ENCODE data around the gene TRIM72.
"Not testable (repeated sequence)": the region's sequence is repeated elsewhere in the genome, so short reads cannot be mapped to it uniquely, and the experiment has no call there.

Gene TRIM72

GRCh38 chr16:31262084-31262483 lies 48.2 kb downstream of the TRIM72 start:
- DNase-seq = no peak

- no peak for DNase-seq
Measured at GRCh38 chr16:31265329-31266245, 51.7 kb downstream of the TRIM72 start.

- DNase-seq = no peak
Measured at GRCh38 chr16:31267332-31268032, 53.6 kb downstream of the TRIM72 start.

DNA sequence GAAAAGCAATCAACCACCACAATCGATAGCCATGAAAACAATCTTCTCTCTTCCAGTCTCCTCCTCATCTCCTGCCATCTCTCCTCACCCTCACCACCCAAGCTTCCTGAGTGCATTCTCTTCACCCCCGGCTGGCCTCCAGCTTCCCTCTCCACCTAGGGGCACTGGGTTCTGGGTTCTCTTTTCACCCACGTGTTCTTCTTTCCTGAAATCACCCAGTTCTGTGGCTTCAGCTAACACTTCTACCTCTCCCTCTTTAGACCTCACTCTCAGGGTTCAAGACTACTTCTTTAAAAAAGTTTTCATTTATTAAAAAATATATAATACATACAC lies 54.1 kb downstream of the TRIM72 start:
- DNase-seq = no peak

DNA sequence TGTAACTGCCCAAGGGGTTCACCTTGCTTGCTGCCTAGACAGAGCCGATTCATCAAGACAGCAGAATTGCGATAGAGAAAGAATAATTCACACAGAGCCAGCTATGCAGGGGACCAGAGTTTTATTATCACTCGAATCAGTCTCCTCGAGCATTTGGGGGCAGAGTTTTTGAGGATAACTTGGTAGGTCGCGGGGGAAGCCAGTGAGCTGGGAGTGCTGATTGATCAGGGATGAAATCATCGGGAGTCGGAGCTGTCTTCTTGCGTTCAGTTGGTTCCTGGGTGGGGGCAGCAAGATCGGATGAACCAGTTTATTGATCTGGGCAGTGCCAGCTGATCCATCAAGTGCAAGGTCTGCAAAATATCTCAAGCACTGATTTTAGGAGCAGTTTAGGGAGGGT lies 55.0 kb downstream of the TRIM72 start:
- DNase-seq = no peak

DNA sequence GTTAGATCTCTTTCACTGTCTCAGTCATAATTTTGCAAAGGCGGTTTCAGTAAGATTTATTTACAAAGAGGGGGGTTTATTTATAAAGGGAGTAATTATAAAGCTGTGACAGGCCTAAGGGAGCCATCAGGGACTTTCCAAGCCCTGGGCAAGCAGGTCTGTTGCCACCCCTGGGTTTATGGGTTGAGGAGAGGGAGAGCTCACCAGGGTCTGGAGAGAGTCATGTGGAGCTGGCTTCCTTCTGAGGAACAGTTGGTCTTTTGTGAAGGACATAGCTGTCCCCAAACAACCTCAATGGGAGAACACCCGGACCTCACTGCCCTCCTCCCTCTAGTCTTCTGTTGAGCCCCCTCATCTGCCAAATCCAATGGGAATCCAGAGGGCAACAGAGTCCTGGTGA lies 55.6 kb downstream of the TRIM72 start:
- DNase-seq = no peak

DNA sequence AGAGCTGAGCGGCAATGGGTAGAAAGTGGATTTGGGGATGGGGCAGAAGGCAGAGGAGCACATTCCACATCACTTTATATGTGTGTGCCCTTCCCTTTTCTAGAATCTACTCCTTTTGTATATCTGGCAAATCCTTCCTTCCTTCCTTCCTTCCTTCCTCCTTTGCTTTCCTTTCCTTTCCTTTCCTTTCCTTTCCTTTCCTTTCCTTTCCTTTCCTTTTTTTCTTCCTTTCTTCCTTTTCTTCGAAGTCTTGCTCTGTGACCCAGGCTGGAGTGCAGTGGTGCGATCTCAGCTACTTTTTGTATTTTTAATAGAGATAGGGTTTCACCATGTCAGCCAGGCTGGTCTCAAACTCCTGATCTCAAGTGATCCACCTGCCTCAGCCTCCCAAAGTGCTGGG lies 56.1 kb downstream of the TRIM72 start:
- not testable (repeated sequence) for DNase-seq

GRCh38 chr16:31270795-31271194 lies 56.9 kb downstream of the TRIM72 start:
- DNase-seq = no peak

DNA sequence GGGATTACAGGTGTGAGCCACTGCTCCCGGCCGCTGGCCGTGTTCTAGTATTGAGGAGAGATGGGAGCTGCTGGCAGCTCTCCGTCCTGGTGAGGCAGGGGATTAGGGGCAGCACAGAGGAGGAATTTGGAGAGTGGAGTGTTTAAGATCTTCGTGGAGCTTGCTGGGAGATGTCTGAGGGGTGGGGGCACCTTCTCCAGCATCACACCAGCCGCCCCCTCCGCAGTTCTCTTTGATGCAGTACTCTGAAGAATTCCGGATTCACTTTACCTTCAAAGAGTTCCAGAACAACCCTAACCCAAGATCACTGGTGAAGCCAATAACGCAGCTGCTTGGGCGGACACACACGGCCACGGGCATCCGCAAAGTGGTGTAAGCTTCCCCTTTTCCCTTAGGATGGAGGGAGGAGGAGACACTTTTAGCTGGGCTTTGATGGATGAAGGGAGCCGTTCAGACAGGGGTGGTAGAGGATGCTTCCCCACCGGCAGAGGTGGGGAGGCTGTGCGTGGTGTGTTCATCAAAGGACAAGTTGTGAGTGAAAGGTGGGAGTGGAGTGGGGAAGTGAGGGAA lies 57.8 kb downstream of the TRIM72 start:
- no peak for DNase-seq

- no peak for DNase-seq
Measured at GRCh38 chr16:31273187-31273586, 59.3 kb downstream of the TRIM72 start.

DNA sequence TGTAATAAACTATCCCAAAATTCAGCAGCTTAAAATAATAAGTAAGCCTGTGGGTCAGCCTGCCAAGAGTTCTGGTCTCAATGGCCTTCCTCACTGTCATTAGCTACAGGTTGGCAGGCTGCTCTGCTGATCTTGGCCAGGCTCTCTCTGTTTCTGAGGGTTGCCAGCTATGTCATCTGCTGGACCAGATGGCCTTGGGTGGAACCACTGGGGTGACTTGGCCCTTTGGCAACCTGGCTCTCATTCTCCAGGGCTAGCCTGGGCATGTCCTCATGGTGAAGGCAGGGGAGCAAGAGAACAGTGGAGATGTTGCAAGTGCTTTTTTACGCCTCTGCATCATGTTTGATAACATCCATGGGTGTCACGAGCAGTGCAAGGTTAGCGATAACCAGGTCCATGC lies 59.8 kb downstream of the TRIM72 start:
- DNase-seq = no peak

GRCh38 chr16:31274831-31275816 lies 61.2 kb downstream of the TRIM72 start:
- no peak for DNase-seq

DNA sequence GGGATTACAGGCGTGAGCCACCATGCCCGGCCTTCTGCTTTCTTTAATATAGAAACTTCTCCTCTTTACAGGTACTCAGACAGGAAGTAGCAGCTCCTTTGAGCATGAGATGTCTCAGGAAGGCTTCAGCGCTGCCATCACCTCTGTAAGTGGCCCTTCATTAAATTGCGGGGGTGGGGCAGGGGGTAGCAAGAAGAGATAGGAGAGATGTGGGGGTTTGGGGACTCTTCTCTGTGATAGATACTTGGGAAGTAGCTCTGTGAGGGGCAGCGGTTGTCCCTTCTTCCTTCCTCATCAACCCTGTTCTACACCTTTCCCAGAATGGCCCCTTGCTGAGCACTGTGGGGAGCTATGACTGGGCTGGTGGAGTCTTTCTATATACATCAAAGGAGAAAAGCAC lies 62.7 kb downstream of the TRIM72 start:
- no peak for DNase-seq

DNA sequence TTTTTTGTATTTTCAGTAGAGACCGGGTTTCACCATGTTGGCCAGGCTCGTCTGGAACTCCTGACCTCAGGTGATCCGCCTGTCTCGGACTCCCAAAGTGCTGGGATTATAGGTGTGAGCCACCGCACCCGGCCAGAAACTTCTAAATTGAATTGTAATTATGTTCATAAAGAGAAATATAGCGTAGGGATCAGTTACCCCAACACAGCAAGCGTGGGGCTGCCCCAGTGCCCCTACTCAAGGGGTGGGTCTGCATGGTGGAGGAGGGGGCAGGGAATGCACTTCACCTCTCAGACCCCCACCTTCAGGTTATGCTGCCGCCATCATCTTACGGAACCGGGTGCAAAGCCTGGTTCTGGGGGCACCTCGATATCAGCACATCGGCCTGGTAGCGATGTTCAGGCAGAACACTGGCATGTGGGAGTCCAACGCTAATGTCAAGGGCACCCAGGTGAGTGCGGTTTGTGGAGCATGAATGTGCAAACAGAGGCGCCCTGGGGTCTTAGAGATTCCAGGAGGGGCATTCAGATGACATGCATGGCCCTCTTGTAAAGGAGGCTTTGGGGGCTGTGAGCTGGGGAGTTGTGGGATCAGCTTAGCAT lies 63.8 kb downstream of the TRIM72 start:
- no peak for DNase-seq

- not testable (repeated sequence) for DNase-seq
Measured at GRCh38 chr16:31278853-31279252, 64.9 kb downstream of the TRIM72 start.

Data from NCI-H187 treated with DMSO at 0.1 percent for 48 hours (cell line).